ENCODE results near the gene AHRR. TPM values are rescaled to one million over a fixed set of nuclear protein-coding genes. Genes with fewer than 3 reads are reported as not detected.
"Not testable (repeated sequence)": the region's sequence is repeated elsewhere in the genome, so short reads cannot be mapped to it uniquely, and the experiment has no call there.

AHRR gene
- total RNA-seq, 1 donor from 2014 or later, result 2.0 TPM

DNA sequence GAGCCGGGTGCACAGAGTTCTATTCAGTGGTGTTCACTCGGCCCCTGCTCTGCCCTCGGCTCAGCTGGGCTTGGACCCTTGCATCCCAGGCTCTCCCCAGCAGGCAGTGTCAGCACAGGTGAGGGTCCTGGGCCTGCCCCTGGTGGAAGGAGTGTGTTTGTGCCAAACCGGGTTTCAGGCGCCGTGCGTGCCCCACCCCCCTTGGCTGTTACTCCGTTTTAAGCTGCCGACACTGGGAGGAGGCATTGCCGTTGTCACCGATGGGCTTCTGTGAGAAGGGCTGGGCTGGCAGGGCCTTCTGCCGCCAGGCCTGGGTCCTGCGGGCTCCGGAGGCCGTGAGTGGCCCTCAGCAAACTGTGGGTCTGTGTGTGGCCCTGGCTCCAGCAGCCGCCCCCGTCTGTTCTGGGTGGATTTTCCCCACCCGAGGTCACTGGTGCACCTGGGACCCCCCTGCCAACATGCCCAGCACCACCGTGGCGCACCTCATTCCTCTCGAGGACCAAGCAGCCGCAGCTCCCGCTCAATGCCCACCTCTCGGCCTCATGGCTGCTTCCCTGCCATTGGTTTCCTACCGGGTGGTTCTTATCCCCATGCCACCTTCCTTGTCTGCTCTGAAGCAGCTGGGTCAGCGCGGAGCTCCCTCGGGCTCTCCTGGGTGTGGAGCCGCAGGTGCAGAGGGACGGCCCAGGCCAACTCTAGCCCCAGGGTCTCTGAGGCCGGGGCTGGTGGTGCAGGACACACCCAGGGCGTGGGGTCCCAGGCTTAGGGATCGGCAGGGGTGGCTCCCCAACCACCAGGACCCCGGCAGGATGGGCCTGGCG, 77.2 kb downstream of the AHRR start:
- TF ChIP-seq, protein P1, sequence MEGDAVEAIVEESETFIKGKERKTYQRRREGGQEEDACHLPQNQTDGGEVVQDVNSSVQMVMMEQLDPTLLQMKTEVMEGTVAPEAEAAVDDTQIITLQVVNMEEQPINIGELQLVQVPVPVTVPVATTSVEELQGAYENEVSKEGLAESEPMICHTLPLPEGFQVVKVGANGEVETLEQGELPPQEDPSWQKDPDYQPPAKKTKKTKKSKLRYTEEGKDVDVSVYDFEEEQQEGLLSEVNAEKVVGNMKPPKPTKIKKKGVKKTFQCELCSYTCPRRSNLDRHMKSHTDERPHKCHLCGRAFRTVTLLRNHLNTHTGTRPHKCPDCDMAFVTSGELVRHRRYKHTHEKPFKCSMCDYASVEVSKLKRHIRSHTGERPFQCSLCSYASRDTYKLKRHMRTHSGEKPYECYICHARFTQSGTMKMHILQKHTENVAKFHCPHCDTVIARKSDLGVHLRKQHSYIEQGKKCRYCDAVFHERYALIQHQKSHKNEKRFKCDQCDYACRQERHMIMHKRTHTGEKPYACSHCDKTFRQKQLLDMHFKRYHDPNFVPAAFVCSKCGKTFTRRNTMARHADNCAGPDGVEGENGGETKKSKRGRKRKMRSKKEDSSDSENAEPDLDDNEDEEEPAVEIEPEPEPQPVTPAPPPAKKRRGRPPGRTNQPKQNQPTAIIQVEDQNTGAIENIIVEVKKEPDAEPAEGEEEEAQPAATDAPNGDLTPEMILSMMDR (IDR thresholded peaks at IDR 0.05; ENCODE audit: partially characterized antibody, unreplicated experiment), result no peak
- peaks cover 7% of the 10 kb centered on the region for H3K36me3 Mint-ChIP-seq (ENCODE audit: unreplicated experiment)
- H3K4me1 Mint-ChIP-seq (ENCODE audit: low read depth, unreplicated experiment), result peaks cover 10% of the 10 kb centered on the region
- H3K27me3 Mint-ChIP-seq (ENCODE audit: unreplicated experiment), result peaks cover 2% of the 10 kb centered on the region
- DNase-seq, result no peak
- no peak overlapping the region for H3K27ac Mint-ChIP-seq (ENCODE audit: unreplicated experiment)
- H3K9me3 Mint-ChIP-seq (ENCODE audit: unreplicated experiment), result peaks cover 4% of the 10 kb centered on the region
- H3K4me3 Mint-ChIP-seq (ENCODE audit: unreplicated experiment), result no peak overlapping the region

DNA sequence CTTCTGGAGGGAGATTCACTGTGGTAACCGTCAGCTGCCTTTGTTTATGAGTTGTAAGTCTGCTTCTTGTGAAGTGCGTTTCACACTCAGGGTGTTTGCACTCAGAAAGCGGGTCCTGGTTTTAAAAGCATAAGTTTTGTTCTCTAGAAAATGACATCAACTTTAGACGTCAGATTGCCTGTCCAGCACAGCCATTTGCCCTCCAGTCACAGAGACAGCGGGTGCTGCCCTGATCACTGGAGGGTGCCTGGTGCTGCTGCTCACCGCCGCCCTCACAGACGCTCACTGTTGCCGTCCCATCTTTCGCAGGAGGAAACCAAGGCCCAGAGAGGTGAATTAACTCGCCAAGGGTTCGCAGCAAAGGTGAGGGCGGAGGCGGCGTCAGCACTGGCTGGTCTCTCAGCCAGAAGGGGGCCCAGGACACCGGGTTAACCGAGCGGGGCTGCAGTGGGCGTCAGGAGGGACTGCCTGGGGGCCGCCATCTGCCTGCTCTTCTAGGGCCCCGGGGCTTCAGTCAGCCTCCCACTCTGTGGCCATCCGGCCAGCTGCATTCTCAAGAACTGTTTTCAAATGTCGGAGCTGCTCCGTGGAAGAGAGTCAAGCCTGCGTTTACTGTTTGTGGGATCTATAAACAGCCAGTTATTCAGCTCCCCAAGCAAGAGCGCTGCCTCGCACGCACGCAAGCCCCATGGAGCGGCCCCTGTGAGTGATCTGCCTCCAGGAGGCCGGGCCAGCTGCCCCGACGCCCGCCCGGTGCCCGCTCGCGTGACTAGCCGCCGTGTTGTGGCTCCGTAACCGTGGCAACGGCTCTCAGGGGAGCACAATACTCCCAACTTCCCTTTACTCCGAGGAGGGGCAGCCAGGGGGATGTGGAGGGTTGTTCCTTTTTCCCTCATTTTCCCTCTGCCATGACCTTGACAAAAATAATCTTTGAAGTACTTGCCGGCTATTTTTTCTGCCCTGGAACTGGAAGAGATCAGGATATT, 78.1 kb downstream of the AHRR start:
- peaks cover 8% of the 10 kb centered on the region for H3K4me1 Mint-ChIP-seq (ENCODE audit: low read depth, unreplicated experiment)
- peaks cover 2% of the 10 kb centered on the region for H3K9me3 Mint-ChIP-seq (ENCODE audit: unreplicated experiment)
- H3K4me3 Mint-ChIP-seq (ENCODE audit: unreplicated experiment), result peak overlapping the region; percentile 49
- H3K27ac Mint-ChIP-seq (ENCODE audit: unreplicated experiment), result peak overlapping the region; percentile 55
- peak; percentile 87 for DNase-seq
- TF ChIP-seq, protein P1 (IDR thresholded peaks at IDR 0.05; ENCODE audit: partially characterized antibody, unreplicated experiment), result no peak
- peaks cover 12% of the 10 kb centered on the region for H3K36me3 Mint-ChIP-seq (ENCODE audit: unreplicated experiment)
- H3K27me3 Mint-ChIP-seq (ENCODE audit: unreplicated experiment), result peaks cover 4% of the 10 kb centered on the region

DNA sequence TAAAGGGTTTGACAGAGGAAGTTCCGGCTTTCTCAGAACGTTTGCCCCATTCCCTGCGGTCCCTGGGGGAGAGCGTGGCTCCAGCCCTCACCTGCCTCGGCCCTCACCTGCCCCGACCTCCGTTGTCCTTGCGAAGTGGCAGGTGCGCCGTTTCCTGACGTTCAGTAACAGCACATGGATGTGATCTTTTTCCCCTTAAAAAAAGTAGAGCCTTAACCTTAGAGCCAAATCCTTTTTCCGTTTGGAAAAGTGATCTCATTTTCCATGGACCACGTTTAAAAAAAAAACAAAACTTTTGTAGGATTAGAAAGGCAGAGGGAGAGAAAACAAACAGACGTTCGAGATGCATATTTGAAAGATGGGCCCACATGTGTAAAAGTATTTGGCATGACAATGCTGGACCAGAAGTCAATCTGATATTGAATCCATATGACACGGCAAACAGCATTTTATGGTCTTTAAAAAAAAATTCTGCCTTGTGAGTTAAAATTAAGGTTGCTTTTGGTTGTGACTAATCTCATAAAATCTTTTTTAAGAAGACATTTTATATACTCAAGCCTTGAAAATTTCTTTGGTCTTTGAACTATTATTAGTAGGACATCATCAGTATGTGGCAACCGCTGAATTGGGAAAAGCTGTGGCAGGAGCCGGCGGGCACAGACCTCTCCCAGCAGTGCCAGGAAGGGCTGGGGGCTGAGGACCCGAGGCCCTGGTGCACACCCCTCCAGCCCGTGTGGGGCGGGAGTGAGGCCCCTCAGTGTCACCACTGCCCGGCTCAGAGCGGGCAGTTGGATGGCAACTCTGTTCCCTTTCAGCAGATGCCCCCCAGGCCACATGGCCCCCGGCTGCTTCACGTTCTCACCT, 79.0 kb downstream of the AHRR start:
- Mint-ChIP-seq H3K4me1 (ENCODE audit: low read depth, unreplicated experiment) (peaks cover 8% of the 10 kb centered on the region), H3K9me3 (ENCODE audit: unreplicated experiment) (peaks cover 2% of the 10 kb centered on the region), H3K36me3 (ENCODE audit: unreplicated experiment) (peaks cover 12% of the 10 kb centered on the region), H3K27ac (ENCODE audit: unreplicated experiment) (peak overlapping the region; percentile 55), H3K4me3 (ENCODE audit: unreplicated experiment) (no peak overlapping the region), H3K27me3 (ENCODE audit: unreplicated experiment) (peaks cover 4% of the 10 kb centered on the region)
- no peak for DNase-seq
- TF ChIP-seq, protein P1 (IDR thresholded peaks at IDR 0.05; ENCODE audit: partially characterized antibody, unreplicated experiment), result no peak

DNA sequence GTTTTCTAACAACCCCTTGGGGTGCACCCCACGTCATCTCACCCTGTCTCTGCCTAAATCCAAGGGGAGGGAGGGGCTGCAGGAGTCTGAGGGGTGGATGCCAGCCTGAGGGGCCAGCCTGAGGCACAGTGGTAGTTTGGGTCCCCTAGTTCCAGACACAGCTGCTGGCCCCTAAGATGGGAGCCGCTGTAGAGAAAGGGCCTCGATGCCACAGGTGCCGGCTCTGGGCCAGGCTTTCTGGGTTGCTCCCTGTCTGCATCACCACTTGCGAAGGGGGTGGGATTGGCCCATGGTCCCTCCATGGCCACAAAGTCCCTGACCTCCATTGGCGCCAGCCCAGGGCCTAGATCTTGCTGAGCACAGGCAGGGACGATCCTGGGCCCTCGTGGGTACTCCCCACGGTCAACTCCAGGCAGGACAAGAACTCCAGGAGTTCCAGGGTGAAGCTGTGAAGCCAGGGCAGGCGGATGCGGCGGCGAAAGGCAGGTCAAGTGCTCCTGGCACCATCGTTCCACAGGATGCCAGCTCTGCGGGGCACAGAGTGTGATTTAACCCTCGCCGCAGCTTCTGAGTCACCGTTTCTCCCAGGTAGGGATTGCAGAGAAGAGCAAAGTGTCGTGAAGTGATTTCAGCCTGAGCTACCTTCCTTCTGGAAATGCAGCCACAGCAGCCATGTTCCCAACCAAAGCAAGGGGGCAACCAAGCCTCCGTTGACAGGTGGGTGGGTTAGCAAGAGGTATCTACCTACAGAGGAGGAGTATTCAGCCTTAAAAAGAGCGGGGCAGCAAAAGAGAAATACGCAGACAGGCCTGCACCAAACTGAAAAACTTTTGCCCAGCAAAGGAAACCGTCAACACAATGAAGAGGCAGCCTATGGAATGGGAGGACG, 79.9 kb downstream of the AHRR start:
- peaks cover 12% of the 10 kb centered on the region for H3K36me3 Mint-ChIP-seq (ENCODE audit: unreplicated experiment)
- H3K9me3 Mint-ChIP-seq (ENCODE audit: unreplicated experiment), result peaks cover 2% of the 10 kb centered on the region
- H3K27me3 Mint-ChIP-seq (ENCODE audit: unreplicated experiment), result peaks cover 4% of the 10 kb centered on the region
- no peak for DNase-seq
- TF ChIP-seq, protein P1 (IDR thresholded peaks at IDR 0.05; ENCODE audit: partially characterized antibody, unreplicated experiment), result no peak
- peaks cover 6% of the 10 kb centered on the region for H3K4me1 Mint-ChIP-seq (ENCODE audit: low read depth, unreplicated experiment)
- H3K27ac Mint-ChIP-seq (ENCODE audit: unreplicated experiment), result no peak overlapping the region
- H3K4me3 Mint-ChIP-seq (ENCODE audit: unreplicated experiment), result no peak overlapping the region

DNA sequence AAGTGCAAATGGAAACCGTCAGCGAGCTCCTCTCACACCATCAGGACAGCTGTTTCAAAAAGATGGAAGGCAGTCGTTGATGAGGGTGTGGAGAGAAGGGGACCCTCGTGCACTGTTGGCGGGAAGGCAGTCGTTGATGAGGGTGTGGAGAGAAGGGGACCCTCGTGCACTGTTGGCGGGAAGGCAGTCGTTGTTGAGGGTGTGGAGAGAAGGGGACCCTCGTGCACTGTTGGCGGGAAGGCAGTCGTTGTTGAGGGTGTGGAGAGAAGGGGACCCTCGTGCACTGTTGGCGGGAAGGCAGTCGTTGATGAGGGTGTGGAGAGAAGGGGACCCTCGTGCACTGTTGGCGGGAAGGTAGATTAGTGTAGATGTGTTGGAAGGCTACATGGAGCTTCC, 80.7 kb downstream of the AHRR start:
- not testable (repeated sequence) for DNase-seq; H3K9me3 Mint-ChIP-seq (ENCODE audit: unreplicated experiment); H3K27ac Mint-ChIP-seq (ENCODE audit: unreplicated experiment); H3K27me3 Mint-ChIP-seq (ENCODE audit: unreplicated experiment); H3K4me3 Mint-ChIP-seq (ENCODE audit: unreplicated experiment); H3K4me1 Mint-ChIP-seq (ENCODE audit: low read depth, unreplicated experiment)
- peaks cover 12% of the 10 kb centered on the region for H3K36me3 Mint-ChIP-seq (ENCODE audit: unreplicated experiment)

All from glutamatergic neuron (in vitro differentiated cells).